EL (cell line): Measurements from ENCODE around the gene EYA2.
A peak's percentile ranks its signal among the peaks of the same experiment; 100 is the strongest.

Experiments used
- DNase-seq: peaks from one replicate; pipeline ENCODE4 v3.0.0-alpha.2; 2016

The EYA2 gene

DNA sequence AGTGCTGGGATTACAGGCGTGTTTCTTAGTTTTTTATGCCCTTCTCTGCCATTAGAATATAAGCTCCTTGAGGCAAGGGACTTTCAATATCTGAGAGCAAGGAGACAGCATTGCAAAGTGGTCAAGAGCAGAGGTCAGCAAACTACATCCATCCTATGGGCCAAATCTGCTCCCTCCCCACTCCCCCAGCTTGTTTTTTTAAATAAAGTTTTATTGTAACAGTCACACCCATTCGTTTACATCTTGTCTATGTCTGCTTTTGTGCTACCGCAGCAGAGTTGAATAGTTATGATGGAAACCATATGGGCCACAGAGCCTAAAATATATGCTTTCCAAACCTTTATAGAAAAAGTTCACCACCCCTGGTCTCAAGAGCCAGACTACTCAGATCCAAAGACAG lies 227.9 kb downstream of the EYA2 start:
- no peak for DNase-seq

DNA sequence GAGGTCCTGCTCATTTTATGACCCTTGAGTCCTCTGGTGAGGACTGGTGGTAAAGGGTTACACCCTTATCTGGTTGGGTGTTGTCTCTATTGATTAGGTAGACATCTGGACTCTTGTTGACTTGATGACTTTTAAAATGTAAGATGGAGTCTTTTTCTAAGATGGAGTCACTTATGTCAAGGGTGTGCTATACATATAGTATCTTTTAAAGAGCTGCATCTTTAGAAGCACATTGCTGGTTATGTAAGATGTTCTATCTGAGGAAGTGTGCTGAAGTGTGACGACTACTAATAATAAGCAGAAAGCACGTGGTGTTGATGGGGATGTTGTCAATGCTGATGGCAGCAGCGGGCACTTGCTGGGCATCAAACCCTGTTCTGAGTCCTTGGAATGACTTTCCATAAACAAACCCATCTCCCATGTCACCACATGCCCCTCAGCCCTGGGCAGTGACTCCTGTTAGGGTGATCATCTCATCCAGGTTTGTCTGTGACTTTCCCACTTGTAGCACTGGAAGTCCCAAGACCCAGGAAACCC lies 229.6 kb downstream of the EYA2 start:
- no peak for DNase-seq

- DNase-seq: peak; percentile 6
Observed at GRCh38 chr20:47125508-47125757, 230.8 kb downstream of the EYA2 start.

DNA sequence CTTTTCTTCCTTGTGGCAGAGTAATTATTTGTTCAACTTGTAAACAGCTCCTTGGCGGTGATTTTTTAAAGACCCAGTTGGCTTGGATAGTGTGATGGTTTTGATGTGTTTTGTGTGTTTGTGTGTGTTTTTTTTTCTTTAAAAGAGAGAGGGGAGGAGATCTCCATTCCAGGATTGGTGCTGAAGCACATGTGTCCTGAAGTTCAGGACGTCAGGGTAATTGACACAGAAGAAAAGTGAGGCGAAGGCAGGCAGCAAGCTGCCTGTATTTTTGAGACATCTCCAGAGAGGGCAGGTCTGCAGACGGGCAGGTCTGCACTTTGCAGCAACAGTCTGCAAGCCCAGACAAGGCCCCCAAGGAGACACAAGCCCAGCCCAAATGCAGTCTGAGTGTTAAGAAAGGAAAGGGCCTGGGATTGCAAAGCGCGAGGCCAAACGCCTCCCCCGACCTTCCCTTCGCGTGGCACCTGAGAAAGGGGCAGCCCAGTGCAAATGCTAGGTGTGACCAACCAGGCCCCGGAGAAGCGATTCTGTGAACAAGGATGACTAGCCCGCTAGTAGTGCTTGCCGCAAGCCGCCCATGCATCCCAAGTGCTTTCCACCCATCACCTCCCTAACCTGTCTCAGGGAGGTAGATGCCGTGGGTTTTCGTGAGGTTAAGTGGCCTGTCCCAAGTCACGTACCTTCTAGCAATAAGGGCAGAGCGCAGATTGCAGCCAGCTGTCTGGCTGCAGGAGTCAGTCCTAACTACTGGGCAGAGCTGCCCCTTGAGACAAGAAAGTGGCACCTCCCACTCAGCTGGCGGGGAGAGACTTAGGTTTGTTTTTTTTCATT lies 231.3 kb downstream of the EYA2 start:
- no peak for DNase-seq

- DNase-seq: peak; percentile 83
Observed at GRCh38 chr20:47126709-47127108, 232.1 kb downstream of the EYA2 start.

DNA sequence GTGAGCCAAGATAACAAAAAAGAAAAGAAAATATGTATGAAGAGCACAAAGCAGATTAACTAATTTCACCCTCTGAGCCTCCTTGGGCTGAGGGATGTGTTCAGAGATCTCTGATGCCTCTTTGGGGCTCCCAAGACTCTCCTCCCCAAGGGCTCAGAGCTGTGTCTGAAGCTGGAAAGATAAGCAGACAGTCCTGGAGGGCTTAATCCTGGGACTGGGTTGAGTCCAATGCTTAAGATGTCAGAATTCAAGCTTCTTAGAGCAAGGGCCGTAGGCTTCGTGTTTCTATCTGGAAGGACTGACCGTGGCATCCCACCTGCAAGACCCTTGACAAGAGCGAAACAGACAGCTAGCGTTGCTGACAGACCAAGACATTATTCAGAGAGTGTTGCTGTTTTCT lies 232.9 kb downstream of the EYA2 start:
- DNase-seq: no peak

DNA sequence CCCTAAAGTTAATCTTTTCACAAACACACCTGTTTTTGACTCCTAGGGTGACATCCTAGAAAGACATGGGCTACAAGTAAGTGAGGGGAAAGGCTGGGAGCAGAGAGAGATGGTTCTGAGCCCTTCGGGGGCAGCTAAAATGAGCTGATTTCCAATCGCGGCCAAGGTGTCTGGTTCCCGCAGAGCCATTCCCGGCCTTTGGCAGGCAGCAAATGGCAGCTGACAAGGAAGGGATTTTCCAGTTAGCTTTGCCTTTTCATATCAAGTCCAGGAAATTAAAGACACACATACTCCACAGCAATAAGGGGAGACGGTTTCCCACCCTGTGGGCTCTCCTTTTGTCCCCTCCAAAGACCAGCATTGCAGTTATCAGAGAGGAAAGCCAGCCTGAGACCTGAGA lies 233.4 kb downstream of the EYA2 start:
- no peak for DNase-seq

- DNase-seq: no peak
Observed at GRCh38 chr20:47129306-47129705, 234.7 kb downstream of the EYA2 start.

GRCh38 chr20:47133809-47134456 lies 239.3 kb downstream of the EYA2 start:
- peak; percentile 89 for DNase-seq

DNA sequence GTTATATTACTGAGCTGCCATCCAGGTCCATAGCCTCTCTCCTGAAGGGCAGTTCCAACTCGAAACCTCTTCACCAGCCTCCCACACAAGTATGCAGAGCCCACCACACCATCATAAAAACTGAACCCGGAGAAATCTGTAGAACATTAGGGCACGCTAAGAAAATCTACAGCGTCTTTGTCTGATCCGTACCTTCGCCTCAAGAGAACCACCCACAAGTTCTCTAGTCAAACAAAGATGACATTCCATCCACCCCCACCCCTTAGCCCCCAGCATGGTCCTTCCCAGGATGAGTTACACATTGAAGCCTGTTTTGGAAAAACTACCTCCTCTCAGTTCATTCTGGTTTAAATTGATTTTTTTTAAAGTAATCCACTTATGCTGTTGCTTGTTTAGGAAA lies 242.1 kb downstream of the EYA2 start:
- DNase-seq: no peak

- peak; percentile 70 for DNase-seq
Observed at GRCh38 chr20:47137231-47137870, 242.7 kb downstream of the EYA2 start.

GRCh38 chr20:47139934-47140535 lies 245.4 kb downstream of the EYA2 start:
- no peak for DNase-seq

DNA sequence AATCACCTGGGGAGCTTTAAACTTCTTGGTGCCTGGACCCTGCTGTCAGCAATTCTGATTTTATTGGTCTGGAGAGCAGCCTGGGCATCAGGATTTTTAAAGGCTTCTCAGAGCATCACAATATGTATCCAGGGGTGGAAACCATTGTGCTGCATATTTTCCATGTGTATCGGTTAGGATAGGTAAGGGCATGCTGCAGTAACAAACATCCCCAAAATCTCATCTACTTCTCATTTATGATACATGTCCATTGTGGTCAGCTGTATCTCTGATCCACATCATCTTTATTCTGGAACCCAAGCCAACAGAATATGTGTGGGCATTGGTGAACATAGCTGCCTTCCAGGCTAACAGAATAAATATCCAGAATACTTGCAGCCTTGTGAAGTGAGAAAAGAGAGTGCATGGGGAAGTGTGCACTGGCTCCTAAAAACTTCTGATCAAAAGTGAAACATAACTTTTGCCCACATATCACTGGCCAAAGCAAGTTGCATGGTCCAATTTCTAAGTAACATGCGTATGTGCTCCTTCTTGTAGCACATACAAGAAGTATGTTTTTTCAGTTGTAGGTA lies 246.8 kb downstream of the EYA2 start:
- DNase-seq: no peak

DNA sequence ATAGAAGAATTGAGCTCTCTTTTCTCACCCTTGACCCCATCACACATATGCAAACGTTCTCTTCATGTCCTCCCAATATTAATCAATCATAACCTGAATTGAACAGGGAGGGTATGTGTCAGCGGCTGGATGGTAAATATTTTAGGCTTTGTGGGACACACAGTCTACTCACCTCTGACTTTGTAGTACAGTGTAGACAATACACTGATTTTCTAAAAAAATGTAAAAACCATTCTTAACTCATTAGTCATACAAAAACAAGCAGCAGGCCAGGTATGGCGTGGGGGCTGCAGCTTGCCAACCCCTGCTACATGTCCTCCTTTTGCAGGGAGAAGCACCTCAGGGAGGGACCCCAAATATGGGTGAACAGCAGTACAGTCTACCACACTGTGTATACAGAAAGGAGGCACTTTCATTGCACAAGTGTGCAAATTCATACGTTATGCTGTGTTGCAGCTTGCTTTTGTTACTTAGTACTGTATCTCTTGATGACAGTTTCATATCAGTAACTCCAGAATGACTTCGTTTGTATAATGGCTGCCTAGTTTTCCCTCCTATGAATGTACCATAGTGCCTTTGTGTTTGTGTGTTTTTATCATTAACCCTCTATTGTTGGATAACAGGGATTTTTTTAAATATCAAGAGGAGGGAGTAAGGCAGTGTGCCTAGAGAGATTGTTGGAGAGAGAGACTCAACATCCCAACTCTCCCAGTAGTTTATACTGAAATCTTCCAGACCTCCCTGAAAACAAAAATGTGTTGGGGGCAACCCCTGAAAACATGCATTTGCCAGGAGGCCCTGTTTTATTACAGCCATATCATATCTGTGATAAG lies 247.5 kb downstream of the EYA2 start:
- no peak for DNase-seq

GRCh38 chr20:47142774-47143170 lies 248.1 kb downstream of the EYA2 start:
- no peak for DNase-seq

GRCh38 chr20:47143657-47144056 lies 249.0 kb downstream of the EYA2 start:
- no peak for DNase-seq

DNA sequence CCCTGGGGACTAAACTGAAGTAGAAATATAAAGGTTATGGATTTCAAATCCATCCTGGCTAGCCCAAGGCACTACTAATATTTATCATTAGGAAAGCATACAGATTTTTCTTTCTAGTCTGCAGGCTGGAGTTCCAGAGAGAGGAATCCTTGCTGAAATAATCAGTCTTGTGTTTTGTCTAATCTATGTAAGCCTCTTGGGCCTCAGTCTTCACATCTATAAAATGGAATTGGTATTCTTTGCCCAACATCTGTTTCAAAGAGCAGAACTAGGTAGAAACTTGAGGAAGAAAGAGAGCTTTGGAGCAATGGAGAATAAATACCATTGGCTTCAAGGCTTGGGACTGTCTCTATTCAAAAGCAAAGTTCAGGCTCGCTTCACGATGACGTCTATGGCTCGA lies 249.8 kb downstream of the EYA2 start:
- DNase-seq: no peak

GRCh38 chr20:47146686-47147085 lies 252.0 kb downstream of the EYA2 start:
- DNase-seq: peak; percentile 95

- no peak for DNase-seq
Observed at GRCh38 chr20:47148059-47148458, 253.4 kb downstream of the EYA2 start.

GRCh38 chr20:47149939-47150338 lies 255.3 kb downstream of the EYA2 start:
- DNase-seq: no peak

GRCh38 chr20:47150403-47151152 lies 255.9 kb downstream of the EYA2 start:
- DNase-seq: peak; percentile 75

GRCh38 chr20:47152068-47152467 lies 257.4 kb downstream of the EYA2 start:
- DNase-seq: no peak
